Tibial artery (tissue), 4 donors: ENCODE data around the gene ANXA1.
A peak's percentile ranks its signal among the peaks of the same experiment; 100 is the strongest.

Experiments used
- DNase-seq, 2 donors: peaks; one replicate each; pipeline ENCODE4 v3.0.0-alpha.2; 2019
- H3K27ac ChIP-seq, 2 donors: fragments of 200-600 bp; sonication (generic) in 1 of 2; 1 replicate in 1 of 2; 2 replicates in 1 of 2; pipeline ENCODE4 v1.5.1; 2018 to 2019; ENCODE audit warnings: mild to moderate bottlenecking in 1 of 2
- H3K27me3 ChIP-seq, 2 donors: fragments of 200-600 bp; sonication (generic) in 1 of 2; one replicate each; pipeline versions ENCODE4 v1.5.1 to v1.6.0; 2016 to 2019
- H3K36me3 ChIP-seq, 3 donors: fragments of 200-600 bp; sonication (generic) in 2 of 3; one replicate each; pipeline ENCODE4 v1.5.1; 2016 to 2019; ENCODE audit warnings: mild to moderate bottlenecking in 2 of 3
- H3K4me1 ChIP-seq, 4 donors: fragments of 200-600 bp; sonication (generic) in 2 of 4; 1 replicate in 3 of 4; 2 replicates in 1 of 4; pipeline ENCODE4 v1.5.1; 2016 to 2019
- H3K4me3 ChIP-seq, 2 donors: fragments of 200-600 bp; sonication (generic) in 1 of 2; 1 replicate in 1 of 2; 2 replicates in 1 of 2; pipeline ENCODE4 v1.5.1; 2018 to 2019; ENCODE audit warnings: mild to moderate bottlenecking in 2 of 2
- H3K9me3 ChIP-seq, 3 donors: fragments of 200-600 bp; sonication (generic) in 1 of 3; one replicate each; pipeline ENCODE4 v1.5.1; 2016 to 2019
- CTCF ChIP-seq, 2 experiments: fragments of 200-600 bp in 1 of 2; fragments of 450-650 bp in 1 of 2; IDR thresholded peaks; one replicate each; pipeline ENCODE4 v1.5.1; 2017 to 2019; ENCODE audit warnings: antibody characterized with exemption in 2 of 2, mild to moderate bottlenecking in 1 of 2, moderate library complexity in 1 of 2
- intact Hi-C: fragments of 100-400 bp; cut with DNase I; formaldehyde crosslinking; loops from one replicate; pipeline ENCODE4 v1.15.0; 2023; ENCODE audit warnings: low total_unique reads

The ANXA1 gene

GRCh38 chr9:73133022-73133651, 18.5 kb upstream of the ANXA1 start:
- H3K27ac ChIP-seq, result peak overlapping the region; percentile 74 to 78

GRCh38 chr9:73133921-73134407, 17.7 kb upstream of the ANXA1 start:
- no peak for DNase-seq
- H3K27me3 ChIP-seq, result no peaks in the 10 kb centered on the region
- H3K4me3 ChIP-seq, result no peak overlapping the region
- H3K36me3 ChIP-seq, result no peaks in the 10 kb centered on the region
- H3K4me1 ChIP-seq, result peaks cover 0 to 16% (median 3%) of the 10 kb centered on the region in 4 donors
- H3K27ac ChIP-seq, result peak overlapping the region; percentile 6 to 33
- intact Hi-C loops, result no loop called here
- TF ChIP-seq CTCF (IDR thresholded peaks at IDR 0.05), result no peak
- H3K9me3 ChIP-seq, result no peaks in the 10 kb centered on the region

More at GRCh38 chr9:73133022-73133651, 18.5 kb upstream of the ANXA1 start:
- peak overlapping the region; percentile 54 to 58 for H3K4me3 ChIP-seq
- intact Hi-C loops, result no loop called here
- H3K4me1 ChIP-seq, result peaks cover 0 to 16% (median 3%) of the 10 kb centered on the region in 4 donors
- H3K27me3 ChIP-seq, result no peaks in the 10 kb centered on the region
- DNase-seq, result no peak
- H3K9me3 ChIP-seq, result no peaks in the 10 kb centered on the region
- no peak for TF ChIP-seq CTCF (IDR thresholded peaks at IDR 0.05)
- H3K36me3 ChIP-seq, result no peaks in the 10 kb centered on the region

- Histone ChIP-seq H3K27me3 (no peaks in the 10 kb centered on the region), H3K36me3 (no peaks in the 10 kb centered on the region), H3K27ac (no peak overlapping the region), H3K4me1 (peaks cover 0 to 16% (median 3%) of the 10 kb centered on the region in 4 donors), H3K9me3 (no peaks in the 10 kb centered on the region), H3K4me3 (no peak overlapping the region)
- no peak for TF ChIP-seq CTCF (IDR thresholded peaks at IDR 0.05)
- intact Hi-C loops, result no loop called here
- no peak for DNase-seq
Measured at GRCh38 chr9:73135394-73135793, 16.3 kb upstream of the ANXA1 start.

GRCh38 chr9:73137286-73137899, 14.3 kb upstream of the ANXA1 start:
- Histone ChIP-seq H3K27ac (no peak overlapping the region), H3K27me3 (no peaks in the 10 kb centered on the region), H3K4me1 (peaks cover 0 to 27% (median 8%) of the 10 kb centered on the region in 4 donors), H3K4me3 (no peak overlapping the region), H3K36me3 (no peaks in the 10 kb centered on the region), H3K9me3 (no peaks in the 10 kb centered on the region)
- no peak for DNase-seq
- no peak for TF ChIP-seq CTCF (IDR thresholded peaks at IDR 0.05)
- intact Hi-C loops, result no loop called here

- H3K27me3 ChIP-seq, result no peaks in the 10 kb centered on the region
- no peak overlapping the region for H3K4me3 ChIP-seq
- H3K9me3 ChIP-seq, result no peaks in the 10 kb centered on the region
- intact Hi-C loops, result no loop called here
- no peak for TF ChIP-seq CTCF (IDR thresholded peaks at IDR 0.05)
- no peak for DNase-seq
- peaks cover 0 to 28% (median 8%) of the 10 kb centered on the region in 4 donors for H3K4me1 ChIP-seq
- no peak overlapping the region for H3K27ac ChIP-seq
- H3K36me3 ChIP-seq, result no peaks in the 10 kb centered on the region
Measured at GRCh38 chr9:73137914-73138313, 13.8 kb upstream of the ANXA1 start.
